Measurements from ENCODE around the gene PALM2AKAP2.
A peak's percentile ranks its signal among the peaks of the same experiment; 100 is the strongest.

PALM2AKAP2 gene

DNA sequence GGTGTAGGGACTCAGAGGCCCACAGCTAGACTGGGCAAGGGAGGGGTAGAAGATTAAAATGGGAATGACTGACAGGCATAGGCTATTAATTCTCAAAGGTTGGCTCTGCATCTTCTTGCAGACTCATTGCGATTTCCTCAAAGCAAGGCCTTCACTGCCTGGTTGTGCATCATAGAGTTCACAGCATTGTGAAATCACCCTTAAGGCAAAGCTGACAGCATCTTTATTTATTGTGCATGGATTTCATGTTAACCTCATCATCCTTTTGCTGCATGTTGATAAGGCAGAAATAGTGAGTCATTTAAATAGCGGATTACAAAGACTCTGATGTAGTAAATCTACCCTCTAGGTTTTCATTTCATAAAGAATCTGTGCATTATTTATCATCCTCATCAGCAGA lies 13.6 kb upstream of the PALM2AKAP2 start:
- H3K27ac ChIP-seq (ENCODE audit: low read depth, low read length): no peak overlapping the region
- H2AK5ac ChIP-seq (ENCODE audit: low read length): no peak overlapping the region
- no peaks in the 10 kb centered on the region for H3K27me3 ChIP-seq (ENCODE audit: insufficient read depth, low read length, poor library complexity)
- no peak overlapping the region for H3K4ac ChIP-seq (ENCODE audit: low read depth, low read length)
- no peaks in the 10 kb centered on the region for H3K36me3 ChIP-seq (ENCODE audit: control insufficient read depth, insufficient read depth, low read length)
- H2BK120ac ChIP-seq (ENCODE audit: low read depth, low read length): no peak overlapping the region
- H4K5ac ChIP-seq (ENCODE audit: low read length): no peak overlapping the region
- no peak overlapping the region for H3K56ac ChIP-seq (ENCODE audit: low read length)
- no peak overlapping the region for H3K4me2 ChIP-seq (ENCODE audit: low read length)
- no peak overlapping the region for H4K8ac ChIP-seq (ENCODE audit: low read depth, low read length)
- H3K79me2 ChIP-seq (ENCODE audit: control insufficient read depth, insufficient read depth, low read length): no peaks in the 10 kb centered on the region
- H3K4me3 ChIP-seq (ENCODE audit: low read length): no peak overlapping the region
- H3K23ac ChIP-seq (ENCODE audit: low read length): no peak overlapping the region
- no peaks in the 10 kb centered on the region for H3K79me1 ChIP-seq (ENCODE audit: low read length)
- H3K4me1 ChIP-seq (ENCODE audit: control insufficient read depth, low read depth, low read length): peaks cover 9% of the 10 kb centered on the region
- no peak for DNase-seq
- no peak overlapping the region for H2BK5ac ChIP-seq (ENCODE audit: low read length)
- WGBS (ENCODE audit: extremely low coverage, insufficient coverage, low lambda C conversion rate): no CpG with 5 or more reads among the region's 2 CpGs
- no peak overlapping the region for H2BK15ac ChIP-seq (replicated peaks; ENCODE audit: low read depth)
- no peak overlapping the region for H3K18ac ChIP-seq (ENCODE audit: low read length)
- no peak overlapping the region for H3K9ac ChIP-seq (ENCODE audit: low read length)

DNA sequence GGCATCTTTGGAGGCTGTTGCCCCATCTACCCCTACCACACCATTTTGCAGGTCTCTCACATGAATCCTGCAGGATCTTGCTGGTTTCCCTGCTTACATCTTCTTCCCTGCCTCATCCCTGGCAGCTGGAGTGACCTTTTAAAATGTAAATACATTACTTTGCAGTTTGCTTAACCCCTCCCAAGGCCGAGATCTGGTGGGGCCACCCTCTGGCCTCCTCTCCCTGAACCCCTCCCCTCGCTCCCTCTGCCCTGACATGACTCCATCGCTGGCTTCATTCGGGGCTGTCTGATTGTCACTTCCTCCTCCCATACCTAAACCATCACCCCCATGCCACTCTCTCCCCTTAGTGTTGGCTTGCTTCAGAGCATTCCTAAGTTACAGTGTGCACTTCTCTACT lies 12.6 kb upstream of the PALM2AKAP2 start:
- Histone ChIP-seq H4K8ac (ENCODE audit: low read depth, low read length) (no peak overlapping the region), H3K79me1 (ENCODE audit: low read length) (no peaks in the 10 kb centered on the region), H3K36me3 (ENCODE audit: control insufficient read depth, insufficient read depth, low read length) (no peaks in the 10 kb centered on the region), H3K4me1 (ENCODE audit: control insufficient read depth, low read depth, low read length) (peaks cover 9% of the 10 kb centered on the region), H2BK15ac (replicated peaks; ENCODE audit: low read depth) (no peak overlapping the region), H3K4me2 (ENCODE audit: low read length) (no peak overlapping the region), H3K18ac (ENCODE audit: low read length) (no peak overlapping the region), H3K79me2 (ENCODE audit: control insufficient read depth, insufficient read depth, low read length) (no peaks in the 10 kb centered on the region), H3K4ac (ENCODE audit: low read depth, low read length) (no peak overlapping the region), H3K9ac (ENCODE audit: low read length) (peak overlapping the region; percentile 3), H3K27me3 (ENCODE audit: insufficient read depth, low read length, poor library complexity) (no peaks in the 10 kb centered on the region), H2BK5ac (ENCODE audit: low read length) (no peak overlapping the region), H3K23ac (ENCODE audit: low read length) (no peak overlapping the region), H2AK5ac (ENCODE audit: low read length) (no peak overlapping the region), H3K27ac (ENCODE audit: low read depth, low read length) (no peak overlapping the region), H3K56ac (ENCODE audit: low read length) (peak overlapping the region; percentile 45), H3K4me3 (ENCODE audit: low read length) (no peak overlapping the region), H2BK120ac (ENCODE audit: low read depth, low read length) (no peak overlapping the region), H4K5ac (ENCODE audit: low read length) (no peak overlapping the region)
- WGBS (ENCODE audit: extremely low coverage, insufficient coverage, low lambda C conversion rate): no CpG with 5 or more reads among the region's 4 CpGs
- peak; percentile 55 for DNase-seq

DNA sequence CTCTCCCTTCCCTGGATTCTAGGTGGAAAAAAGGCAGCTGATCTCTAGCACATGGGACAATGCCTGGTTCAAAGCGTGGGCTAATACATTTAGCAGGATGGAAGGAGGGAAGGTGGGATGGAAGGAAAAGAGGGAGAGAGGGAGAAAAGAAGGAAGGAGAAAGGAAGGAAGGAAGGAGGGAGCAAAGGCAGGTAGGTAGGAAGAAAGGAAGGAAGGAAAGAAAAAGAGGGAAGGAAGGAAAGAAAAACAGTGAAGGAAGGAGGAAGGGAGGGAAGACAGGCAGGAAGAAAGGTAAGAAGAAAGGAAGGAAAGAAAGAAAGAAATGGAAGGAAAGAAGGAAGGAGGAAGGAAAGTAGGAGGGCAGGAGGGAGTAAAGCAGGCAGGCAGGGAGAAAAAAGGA lies 12.2 kb upstream of the PALM2AKAP2 start:
- Histone ChIP-seq H2BK120ac (ENCODE audit: low read depth, low read length) (no peak overlapping the region), H3K4me2 (ENCODE audit: low read length) (no peak overlapping the region), H4K8ac (ENCODE audit: low read depth, low read length) (no peak overlapping the region), H3K36me3 (ENCODE audit: control insufficient read depth, insufficient read depth, low read length) (no peaks in the 10 kb centered on the region), H3K79me2 (ENCODE audit: control insufficient read depth, insufficient read depth, low read length) (no peaks in the 10 kb centered on the region), H3K79me1 (ENCODE audit: low read length) (no peaks in the 10 kb centered on the region), H3K4ac (ENCODE audit: low read depth, low read length) (no peak overlapping the region), H2BK15ac (replicated peaks; ENCODE audit: low read depth) (no peak overlapping the region), H3K9ac (ENCODE audit: low read length) (peak overlapping the region; percentile 3), H4K5ac (ENCODE audit: low read length) (no peak overlapping the region), H3K4me1 (ENCODE audit: control insufficient read depth, low read depth, low read length) (peaks cover 9% of the 10 kb centered on the region), H3K4me3 (ENCODE audit: low read length) (no peak overlapping the region), H3K27ac (ENCODE audit: low read depth, low read length) (no peak overlapping the region), H2AK5ac (ENCODE audit: low read length) (no peak overlapping the region), H3K27me3 (ENCODE audit: insufficient read depth, low read length, poor library complexity) (no peaks in the 10 kb centered on the region), H2BK5ac (ENCODE audit: low read length) (no peak overlapping the region), H3K18ac (ENCODE audit: low read length) (no peak overlapping the region), H3K23ac (ENCODE audit: low read length) (no peak overlapping the region), H3K56ac (ENCODE audit: low read length) (peak overlapping the region; percentile 45)
- WGBS (ENCODE audit: extremely low coverage, insufficient coverage, low lambda C conversion rate): no CpG with 5 or more reads among the region's 1 CpG
- DNase-seq: no peak

- Histone ChIP-seq H2BK5ac (ENCODE audit: low read length) (no peak overlapping the region), H3K27me3 (ENCODE audit: insufficient read depth, low read length, poor library complexity) (no peaks in the 10 kb centered on the region), H2BK120ac (ENCODE audit: low read depth, low read length) (peak overlapping the region; percentile 78), H3K79me2 (ENCODE audit: control insufficient read depth, insufficient read depth, low read length) (no peaks in the 10 kb centered on the region), H3K9ac (ENCODE audit: low read length) (no peak overlapping the region), H3K18ac (ENCODE audit: low read length) (peak overlapping the region; percentile 61), H3K27ac (ENCODE audit: low read depth, low read length) (no peak overlapping the region), H3K56ac (ENCODE audit: low read length) (no peak overlapping the region), H3K4me3 (ENCODE audit: low read length) (no peak overlapping the region), H3K4me1 (ENCODE audit: control insufficient read depth, low read depth, low read length) (peaks cover 9% of the 10 kb centered on the region), H4K8ac (ENCODE audit: low read depth, low read length) (no peak overlapping the region), H2AK5ac (ENCODE audit: low read length) (no peak overlapping the region), H3K23ac (ENCODE audit: low read length) (no peak overlapping the region), H3K4ac (ENCODE audit: low read depth, low read length) (no peak overlapping the region), H4K5ac (ENCODE audit: low read length) (no peak overlapping the region), H3K79me1 (ENCODE audit: low read length) (no peaks in the 10 kb centered on the region), H2BK15ac (replicated peaks; ENCODE audit: low read depth) (no peak overlapping the region), H3K4me2 (ENCODE audit: low read length) (no peak overlapping the region), H3K36me3 (ENCODE audit: control insufficient read depth, insufficient read depth, low read length) (no peaks in the 10 kb centered on the region)
- WGBS (ENCODE audit: extremely low coverage, insufficient coverage, low lambda C conversion rate): no CpG with 5 or more reads among the region's 2 CpGs
- DNase-seq: no peak
Observed at GRCh38 chr9:109769250-109769649, 10.7 kb upstream of the PALM2AKAP2 start.

- no peak for DNase-seq
- no peak overlapping the region for H4K8ac ChIP-seq (ENCODE audit: low read depth, low read length)
- no peak overlapping the region for H2BK5ac ChIP-seq (ENCODE audit: low read length)
- H3K23ac ChIP-seq (ENCODE audit: low read length): no peak overlapping the region
- no peak overlapping the region for H3K18ac ChIP-seq (ENCODE audit: low read length)
- H3K36me3 ChIP-seq (ENCODE audit: control insufficient read depth, insufficient read depth, low read length): no peaks in the 10 kb centered on the region
- H3K79me2 ChIP-seq (ENCODE audit: control insufficient read depth, insufficient read depth, low read length): no peaks in the 10 kb centered on the region
- H3K27ac ChIP-seq (ENCODE audit: low read depth, low read length): no peak overlapping the region
- peak overlapping the region; percentile 13 for H2BK120ac ChIP-seq (ENCODE audit: low read depth, low read length)
- no CpG with 5 or more reads among the region's 1 CpG for WGBS (ENCODE audit: extremely low coverage, insufficient coverage, low lambda C conversion rate)
- H3K79me1 ChIP-seq (ENCODE audit: low read length): no peaks in the 10 kb centered on the region
- H2BK15ac ChIP-seq (replicated peaks; ENCODE audit: low read depth): no peak overlapping the region
- peaks cover 9% of the 10 kb centered on the region for H3K4me1 ChIP-seq (ENCODE audit: control insufficient read depth, low read depth, low read length)
- no peaks in the 10 kb centered on the region for H3K27me3 ChIP-seq (ENCODE audit: insufficient read depth, low read length, poor library complexity)
- no peak overlapping the region for H3K4me2 ChIP-seq (ENCODE audit: low read length)
- no peak overlapping the region for H3K4me3 ChIP-seq (ENCODE audit: low read length)
- H4K5ac ChIP-seq (ENCODE audit: low read length): no peak overlapping the region
- no peak overlapping the region for H3K56ac ChIP-seq (ENCODE audit: low read length)
- no peak overlapping the region for H2AK5ac ChIP-seq (ENCODE audit: low read length)
- no peak overlapping the region for H3K9ac ChIP-seq (ENCODE audit: low read length)
- H3K4ac ChIP-seq (ENCODE audit: low read depth, low read length): peak overlapping the region; percentile 92
Observed at GRCh38 chr9:109770101-109770500, 9.9 kb upstream of the PALM2AKAP2 start.

GRCh38 chr9:109771087-109771486 lies 8.9 kb upstream of the PALM2AKAP2 start:
- no peak overlapping the region for H3K18ac ChIP-seq (ENCODE audit: low read length)
- no peak overlapping the region for H4K5ac ChIP-seq (ENCODE audit: low read length)
- no peak overlapping the region for H3K9ac ChIP-seq (ENCODE audit: low read length)
- no peak overlapping the region for H2BK5ac ChIP-seq (ENCODE audit: low read length)
- WGBS (ENCODE audit: extremely low coverage, insufficient coverage, low lambda C conversion rate): no CpG with 5 or more reads among the region's 2 CpGs
- DNase-seq: peak; percentile 97
- H3K4ac ChIP-seq (ENCODE audit: low read depth, low read length): no peak overlapping the region
- no peak overlapping the region for H2AK5ac ChIP-seq (ENCODE audit: low read length)
- H3K27me3 ChIP-seq (ENCODE audit: insufficient read depth, low read length, poor library complexity): no peaks in the 10 kb centered on the region
- H3K23ac ChIP-seq (ENCODE audit: low read length): no peak overlapping the region
- no peak overlapping the region for H4K8ac ChIP-seq (ENCODE audit: low read depth, low read length)
- H2BK15ac ChIP-seq (replicated peaks; ENCODE audit: low read depth): no peak overlapping the region
- H3K4me3 ChIP-seq (ENCODE audit: low read length): no peak overlapping the region
- no peak overlapping the region for H3K56ac ChIP-seq (ENCODE audit: low read length)
- no peaks in the 10 kb centered on the region for H3K36me3 ChIP-seq (ENCODE audit: control insufficient read depth, insufficient read depth, low read length)
- H2BK120ac ChIP-seq (ENCODE audit: low read depth, low read length): no peak overlapping the region
- H3K79me2 ChIP-seq (ENCODE audit: control insufficient read depth, insufficient read depth, low read length): no peaks in the 10 kb centered on the region
- peak overlapping the region; percentile 77 for H3K27ac ChIP-seq (ENCODE audit: low read depth, low read length)
- peaks cover 9% of the 10 kb centered on the region for H3K4me1 ChIP-seq (ENCODE audit: control insufficient read depth, low read depth, low read length)
- H3K79me1 ChIP-seq (ENCODE audit: low read length): no peaks in the 10 kb centered on the region
- H3K4me2 ChIP-seq (ENCODE audit: low read length): no peak overlapping the region
